ENCODE measurements around the gene HMGCS2.

DNA sequence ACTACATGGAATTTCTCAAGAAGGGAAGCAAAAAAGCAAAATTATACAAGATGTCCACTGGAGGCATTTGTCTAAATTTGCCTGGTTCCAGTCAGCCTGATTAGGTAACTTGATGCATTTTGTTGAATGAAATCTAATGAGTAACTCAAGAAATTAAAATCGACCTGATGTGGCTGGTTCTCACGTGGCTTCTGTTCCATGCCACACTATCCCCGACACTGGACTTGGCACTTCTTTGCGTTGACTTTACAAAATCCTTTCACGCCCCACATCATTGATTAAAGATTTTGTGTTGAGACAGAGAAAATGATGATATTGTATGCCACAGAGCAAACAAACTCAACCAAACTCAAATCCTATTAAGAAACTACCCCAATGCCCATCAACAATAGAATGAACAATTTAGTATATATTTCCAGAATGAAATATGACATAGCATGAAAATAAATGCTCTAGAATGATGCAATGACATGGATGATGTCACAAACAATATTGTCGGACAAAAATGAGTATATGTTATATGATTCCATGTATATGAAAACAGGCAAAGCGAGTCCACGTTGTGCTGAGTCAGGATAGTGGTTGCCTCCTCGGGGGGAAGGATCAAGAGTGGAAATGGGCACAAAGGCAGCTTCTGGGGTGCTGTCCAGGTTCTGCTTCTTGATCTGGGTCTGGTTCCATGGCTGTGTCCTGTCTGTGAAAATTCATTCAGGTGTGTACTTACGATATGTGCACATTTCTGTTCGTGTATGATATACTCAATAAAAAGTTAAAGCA is 12.9 kb upstream of the HMGCS2 start:
- TF ChIP-seq SUZ12 (IDR thresholded peaks at IDR 0.05) (no peak), HDGF (IDR thresholded peaks at IDR 0.05; ENCODE audit: borderline replicate concordance) (no peak), BHLHE40 (IDR thresholded peaks at IDR 0.05; ENCODE audit: borderline replicate concordance) (no peak), ELF4 (IDR thresholded peaks at IDR 0.05) (no peak), NFRKB (IDR thresholded peaks at IDR 0.05) (no peak)
